ENCODE data around the gene BMPR1B.
A peak's percentile ranks its signal among the peaks of the same experiment; 100 is the strongest.

BMPR1B gene

GRCh38 chr4:95161781-95162469, 404.2 kb downstream of the BMPR1B start:
- no peaks in the 10 kb centered on the region for H3K27me3 ChIP-seq (ENCODE audit: insufficient read depth, low read length, poor library complexity)
- H3K9me3 ChIP-seq (ENCODE audit: insufficient read depth, low read length, severe bottlenecking): no peaks in the 10 kb centered on the region
- no peak overlapping the region for H2AFZ ChIP-seq (ENCODE audit: low read depth, low read length)
- no peak overlapping the region for H3K9ac ChIP-seq (ENCODE audit: low read depth, low read length)
- ATAC-seq (ENCODE audit: insufficient read depth, low read depth): no peak
- DNase-seq: no peak
- peaks cover 49% of the 10 kb centered on the region for H3K36me3 ChIP-seq (ENCODE audit: insufficient read depth, low read length)
- no peaks in the 10 kb centered on the region for H4K20me1 ChIP-seq (ENCODE audit: insufficient read depth, low read length)
- no peak overlapping the region for H3K4me2 ChIP-seq (ENCODE audit: insufficient read depth, low read length)
- H3K4me3 ChIP-seq (ENCODE audit: low read depth in 1 of 2, low read length in 2 of 2): no peak overlapping the region
- H3K4me1 ChIP-seq (ENCODE audit: insufficient read depth, low read length): peaks cover 35% of the 10 kb centered on the region
- no peaks in the 10 kb centered on the region for H3K79me2 ChIP-seq (ENCODE audit: insufficient read depth, low read length)
- H3K27ac ChIP-seq (ENCODE audit: low read length): peak overlapping the region; percentile 39
- no peak for TF ChIP-seq EZH2 (IDR thresholded peaks at IDR 0.05; ENCODE audit: borderline replicate concordance, low read depth, low read length, severe bottlenecking)
- TF ChIP-seq, protein P1, sequence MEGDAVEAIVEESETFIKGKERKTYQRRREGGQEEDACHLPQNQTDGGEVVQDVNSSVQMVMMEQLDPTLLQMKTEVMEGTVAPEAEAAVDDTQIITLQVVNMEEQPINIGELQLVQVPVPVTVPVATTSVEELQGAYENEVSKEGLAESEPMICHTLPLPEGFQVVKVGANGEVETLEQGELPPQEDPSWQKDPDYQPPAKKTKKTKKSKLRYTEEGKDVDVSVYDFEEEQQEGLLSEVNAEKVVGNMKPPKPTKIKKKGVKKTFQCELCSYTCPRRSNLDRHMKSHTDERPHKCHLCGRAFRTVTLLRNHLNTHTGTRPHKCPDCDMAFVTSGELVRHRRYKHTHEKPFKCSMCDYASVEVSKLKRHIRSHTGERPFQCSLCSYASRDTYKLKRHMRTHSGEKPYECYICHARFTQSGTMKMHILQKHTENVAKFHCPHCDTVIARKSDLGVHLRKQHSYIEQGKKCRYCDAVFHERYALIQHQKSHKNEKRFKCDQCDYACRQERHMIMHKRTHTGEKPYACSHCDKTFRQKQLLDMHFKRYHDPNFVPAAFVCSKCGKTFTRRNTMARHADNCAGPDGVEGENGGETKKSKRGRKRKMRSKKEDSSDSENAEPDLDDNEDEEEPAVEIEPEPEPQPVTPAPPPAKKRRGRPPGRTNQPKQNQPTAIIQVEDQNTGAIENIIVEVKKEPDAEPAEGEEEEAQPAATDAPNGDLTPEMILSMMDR (IDR thresholded peaks at IDR 0.05; ENCODE audit: borderline replicate concordance, extremely low read depth, low read length, poor library complexity, severe bottlenecking): no peak

- no peaks in the 10 kb centered on the region for H4K20me1 ChIP-seq (ENCODE audit: insufficient read depth, low read length)
- ATAC-seq (ENCODE audit: insufficient read depth, low read depth) (no peak), DNase-seq (no peak)
- H3K36me3 ChIP-seq (ENCODE audit: insufficient read depth, low read length): peaks cover 45% of the 10 kb centered on the region
- no peaks in the 10 kb centered on the region for H3K79me2 ChIP-seq (ENCODE audit: insufficient read depth, low read length)
- peaks cover 25% of the 10 kb centered on the region for H3K4me1 ChIP-seq (ENCODE audit: insufficient read depth, low read length)
- H3K9ac ChIP-seq (ENCODE audit: low read depth, low read length): no peak overlapping the region
- TF ChIP-seq, protein P1 (IDR thresholded peaks at IDR 0.05; ENCODE audit: borderline replicate concordance, extremely low read depth, low read length, poor library complexity, severe bottlenecking): no peak
- no peak for TF ChIP-seq EZH2 (IDR thresholded peaks at IDR 0.05; ENCODE audit: borderline replicate concordance, low read depth, low read length, severe bottlenecking)
- H3K4me2 ChIP-seq (ENCODE audit: insufficient read depth, low read length): no peak overlapping the region
- no peak overlapping the region for H2AFZ ChIP-seq (ENCODE audit: low read depth, low read length)
- no peaks in the 10 kb centered on the region for H3K27me3 ChIP-seq (ENCODE audit: insufficient read depth, low read length, poor library complexity)
- H3K4me3 ChIP-seq (ENCODE audit: low read depth in 1 of 2, low read length in 2 of 2): no peak overlapping the region
- H3K27ac ChIP-seq (ENCODE audit: low read length): no peak overlapping the region
- no peaks in the 10 kb centered on the region for H3K9me3 ChIP-seq (ENCODE audit: insufficient read depth, low read length, severe bottlenecking)
These were observed 405.1 kb downstream of the BMPR1B start for GRCh38 chr4:95162867-95163266.

- H2AFZ ChIP-seq (ENCODE audit: low read depth, low read length): peak overlapping the region; percentile 26; the same call in 1 of the 2 replicates
- H3K9ac ChIP-seq (ENCODE audit: low read depth, low read length): no peak overlapping the region
- DNase-seq: peak; percentile 66
These were observed 408.3 kb downstream of the BMPR1B start for GRCh38 chr4:95165926-95166524.

More at GRCh38 chr4:95165926-95166524, 408.3 kb downstream of the BMPR1B start:
- no peaks in the 10 kb centered on the region for H3K79me2 ChIP-seq (ENCODE audit: insufficient read depth, low read length)
- H3K4me3 ChIP-seq (ENCODE audit: low read depth in 1 of 2, low read length in 2 of 2): no peak overlapping the region
- no peaks in the 10 kb centered on the region for H4K20me1 ChIP-seq (ENCODE audit: insufficient read depth, low read length)
- peak overlapping the region; percentile 65 for H3K27ac ChIP-seq (ENCODE audit: low read length)
- H3K36me3 ChIP-seq (ENCODE audit: insufficient read depth, low read length): peaks cover 18% of the 10 kb centered on the region
- peaks cover 6% of the 10 kb centered on the region for H3K4me1 ChIP-seq (ENCODE audit: insufficient read depth, low read length)
- no peaks in the 10 kb centered on the region for H3K9me3 ChIP-seq (ENCODE audit: insufficient read depth, low read length, severe bottlenecking)
- H3K4me2 ChIP-seq (ENCODE audit: insufficient read depth, low read length): peak overlapping the region; percentile 23; the same call in 1 of the 2 replicates
- peak; percentile 82 for ATAC-seq (ENCODE audit: insufficient read depth, low read depth)
- no peaks in the 10 kb centered on the region for H3K27me3 ChIP-seq (ENCODE audit: insufficient read depth, low read length, poor library complexity)
- no peak for TF ChIP-seq EZH2 (IDR thresholded peaks at IDR 0.05; ENCODE audit: borderline replicate concordance, low read depth, low read length, severe bottlenecking)
- TF ChIP-seq, protein P1 (IDR thresholded peaks at IDR 0.05; ENCODE audit: borderline replicate concordance, extremely low read depth, low read length, poor library complexity, severe bottlenecking): peak; percentile 81

All from DND-41 (cell line).